K562 (cell line): ENCODE data around the gene DLG4. TPM values are rescaled to one million over a fixed set of nuclear protein-coding genes. Genes with fewer than 3 reads are reported as not detected.

Experiments used
- ATF3 ChIP-seq, 2 experiments: fragments of 450-650 bp in 1 of 2; sonication (generic) in 1 of 2; formaldehyde crosslinking in 1 of 2; IDR thresholded peaks in 1 of 2; conservative IDR thresholded peaks in 1 of 2; 2 replicates each; pipeline versions ENCODE4 v1.6.1 to v1.8.1; 2016 to 2023; ENCODE audit warnings: mild to moderate bottlenecking in 2 of 2, moderate library complexity in 2 of 2, inconsistent platforms in 1 of 2, missing genetic modification reagents in 1 of 2
- BRD9 ChIP-seq: fragments of 450-650 bp; IDR thresholded peaks from 2 replicates; pipeline ENCODE4 v1.6.1; 2018; ENCODE audit warnings: low read depth; ENCODE audit not compliant: partially characterized antibody
- E2F8 ChIP-seq: fragments of 450-650 bp; IDR thresholded peaks from 2 replicates; pipeline ENCODE4 v1.7.1; 2018; ENCODE audit warnings: mild to moderate bottlenecking, low read depth; ENCODE audit not compliant: partially characterized antibody
- HDAC1 ChIP-seq, 2 experiments: fragments of 450-650 bp; IDR thresholded peaks; 2 replicates each; pipeline ENCODE4 v1.6.1; 2016 to 2017; ENCODE audit warnings: inconsistent platforms in 1 of 2, mild to moderate bottlenecking in 1 of 2, moderate library complexity in 1 of 2
- MGA ChIP-seq: fragments of 450-650 bp; IDR thresholded peaks from 2 replicates; pipeline ENCODE4 v1.6.1; 2016; ENCODE audit warnings: mild to moderate bottlenecking, moderate library complexity
- SP2 ChIP-seq: IDR thresholded peaks from 2 replicates; pipeline ENCODE4 v1.6.1; 2011; ENCODE audit warnings: mild to moderate bottlenecking, low read depth, low read length, moderate library complexity; ENCODE audit not compliant: poor library complexity, severe bottlenecking; ENCODE audit errors: extremely low read depth
- ZNF217 ChIP-seq: sonication (generic); formaldehyde crosslinking; IDR thresholded peaks from 2 replicates; pipeline ENCODE4 v1.8.0; 2022; ENCODE audit warnings: mild to moderate bottlenecking, missing genetic modification reagents
- polyA plus RNA-seq, 8 experiments: library from polyadenylated mRNA; depleted of rRNA in 4 of 8; stranded (reverse) in 5 of 8; unstranded in 3 of 8; fragments of >200 nt; fragmentation: Nextera tagmentation in 2 of 8; fragmentation: Illumina TruSeq in 1 of 8; extraction: Ambion mirVana in 2 of 8; extraction: Trizol in 1 of 8; gene quantifications; 2 replicates each; pipeline versions ENCODE4 v1.2.1 to v1.2.3, GENCODE V29; 2011 to 2014; ENCODE audit warnings: inconsistent platforms in 1 of 8, missing spikeins in 1 of 8
- total RNA-seq, 7 experiments: library from RNA; depleted of rRNA in 6 of 7; stranded (reverse); fragments of >200 nt in 6 of 7; fragmentation: Illumina TruSeq in 2 of 7; extraction: Trizol in 2 of 7; gene quantifications; 2 replicates each; pipeline versions ENCODE4 v1.2.1 to v1.2.3, GENCODE V29; 2011 to 2021; ENCODE audit warnings: low replicate concordance in 1 of 7
- TF ChIP-seq, protein P1 (sequence below): fragments of 200-800 bp; sonication (Bioruptor generic); IDR thresholded peaks from 2 replicates; pipeline ENCODE4 v1.6.1; 2017; ENCODE audit warnings: missing genetic modification characterization, missing compliant biosample characterization

Gene DLG4
- total and polyA plus RNA-seq, 9 of the 15 experiments (the other 6 are each of a cell fraction or from before 2014, with no cell fraction given): 0.03 to 12.0 (median 4.1) TPM

DNA sequence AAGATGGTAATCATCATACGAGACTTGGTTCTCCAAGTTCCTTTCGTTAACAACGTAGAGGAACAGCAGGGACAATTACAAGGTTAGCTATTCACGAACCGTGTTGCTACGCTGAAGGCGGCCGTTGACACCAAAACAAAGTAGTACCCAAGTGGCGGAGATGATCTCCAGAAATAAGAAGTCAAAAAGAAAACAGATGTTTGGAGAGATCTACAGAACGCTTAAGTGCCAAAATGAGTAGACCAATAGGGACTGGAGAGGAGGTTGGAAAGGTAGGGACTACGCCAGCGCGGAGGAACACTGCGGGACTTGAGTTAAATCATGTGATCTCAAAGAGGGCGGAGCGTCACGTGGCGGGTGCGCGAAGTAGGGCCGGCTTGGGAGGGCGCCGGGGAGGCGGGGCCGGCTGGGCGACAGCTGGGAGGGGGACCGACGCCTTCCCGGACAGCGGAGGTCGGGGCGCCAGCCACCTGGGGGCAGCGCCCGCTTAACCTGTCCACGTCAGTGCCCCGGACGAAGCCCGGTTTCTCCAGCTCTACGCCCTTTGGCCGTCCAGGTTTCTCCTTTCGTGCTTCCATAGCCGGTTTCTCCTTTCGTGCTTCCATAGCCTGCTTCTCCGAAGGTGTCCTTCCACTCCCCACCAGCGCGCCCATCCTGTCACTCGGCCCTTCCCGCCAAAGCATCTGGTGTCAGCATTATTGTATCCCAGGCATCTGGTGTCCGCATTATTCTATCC lies 23.2 kb upstream of the DLG4 start (continued):
- peak; percentile 26; the same call in 1 of the 2 replicates for TF ChIP-seq MGA
- TF ChIP-seq BRD9: peak; percentile 70
- TF ChIP-seq HDAC1 (IDR thresholded peaks at IDR 0.05): peak; percentile 40 to 97; a peak in 2 of 4 replicates
- TF ChIP-seq, protein P1, sequence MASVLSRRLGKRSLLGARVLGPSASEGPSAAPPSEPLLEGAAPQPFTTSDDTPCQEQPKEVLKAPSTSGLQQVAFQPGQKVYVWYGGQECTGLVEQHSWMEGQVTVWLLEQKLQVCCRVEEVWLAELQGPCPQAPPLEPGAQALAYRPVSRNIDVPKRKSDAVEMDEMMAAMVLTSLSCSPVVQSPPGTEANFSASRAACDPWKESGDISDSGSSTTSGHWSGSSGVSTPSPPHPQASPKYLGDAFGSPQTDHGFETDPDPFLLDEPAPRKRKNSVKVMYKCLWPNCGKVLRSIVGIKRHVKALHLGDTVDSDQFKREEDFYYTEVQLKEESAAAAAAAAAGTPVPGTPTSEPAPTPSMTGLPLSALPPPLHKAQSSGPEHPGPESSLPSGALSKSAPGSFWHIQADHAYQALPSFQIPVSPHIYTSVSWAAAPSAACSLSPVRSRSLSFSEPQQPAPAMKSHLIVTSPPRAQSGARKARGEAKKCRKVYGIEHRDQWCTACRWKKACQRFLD (CRISPR knock-in tag): no peak
- peak; percentile 72; the same call in 1 of the 2 replicates for TF ChIP-seq ATF3 (IDR thresholded peaks at IDR 0.05)
- TF ChIP-seq ATF3 (CRISPR knock-in tag; conservative IDR thresholded peaks at IDR 0.05): no peak
- peak; percentile 88 for TF ChIP-seq E2F8
- TF ChIP-seq ZNF217 (CRISPR knock-in tag): no peak
- TF ChIP-seq SP2: no peak
